BLaER1 treated with 17β-estradiol and CSF1 and Interleukin-3, amounts not matched to agents 10 nM and 100 nM (cell line): ENCODE data around the gene MMD.
"Not testable (repeated sequence)": the region's sequence is repeated elsewhere in the genome, so short reads cannot be mapped to it uniquely, and the experiment has no call there.

Experiments
- H3K27ac ChIP-seq, 11 experiments: shearing (Covaris generic); formaldehyde crosslinking; 2 replicates each; pipeline ENCODE4 v1.8.1; 2022
- H3K27me3 ChIP-seq, 11 experiments: shearing (Covaris generic); formaldehyde crosslinking; 2 replicates each; pipeline ENCODE4 v1.8.1; 2022
- H3K36me3 ChIP-seq, 11 experiments: shearing (Covaris generic); formaldehyde crosslinking; 2 replicates each; pipeline ENCODE4 v1.8.1; 2022
- H3K4me1 ChIP-seq, 10 experiments: shearing (Covaris generic); formaldehyde crosslinking; 2 replicates each; pipeline ENCODE4 v1.8.1; 2022
- H3K4me2 ChIP-seq, 11 experiments: shearing (Covaris generic); formaldehyde crosslinking; 2 replicates each; pipeline ENCODE4 v1.8.1; 2022
- H3K4me3 ChIP-seq, 10 experiments: shearing (Covaris generic); formaldehyde crosslinking; 2 replicates each; pipeline ENCODE4 v1.8.1; 2022
- H3K9ac ChIP-seq, 11 experiments: shearing (Covaris generic); formaldehyde crosslinking; 2 replicates each; pipeline ENCODE4 v1.8.1; 2022
- H3K9me3 ChIP-seq, 11 experiments: shearing (Covaris generic); formaldehyde crosslinking; replicated peaks in 1 of 11; 2 replicates each; pipeline ENCODE4 v1.8.1; 2022
- H4K20me1 ChIP-seq, 11 experiments: shearing (Covaris generic); formaldehyde crosslinking; 2 replicates each; pipeline ENCODE4 v1.8.1; 2022
- Cebpa-rat ChIP-seq, 11 experiments: shearing (Covaris generic); IDR thresholded peaks; 2 replicates each; pipeline ENCODE4 v1.8.1; 2022

Gene MMD, protein sequence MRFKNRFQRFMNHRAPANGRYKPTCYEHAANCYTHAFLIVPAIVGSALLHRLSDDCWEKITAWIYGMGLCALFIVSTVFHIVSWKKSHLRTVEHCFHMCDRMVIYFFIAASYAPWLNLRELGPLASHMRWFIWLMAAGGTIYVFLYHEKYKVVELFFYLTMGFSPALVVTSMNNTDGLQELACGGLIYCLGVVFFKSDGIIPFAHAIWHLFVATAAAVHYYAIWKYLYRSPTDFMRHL

DNA sequence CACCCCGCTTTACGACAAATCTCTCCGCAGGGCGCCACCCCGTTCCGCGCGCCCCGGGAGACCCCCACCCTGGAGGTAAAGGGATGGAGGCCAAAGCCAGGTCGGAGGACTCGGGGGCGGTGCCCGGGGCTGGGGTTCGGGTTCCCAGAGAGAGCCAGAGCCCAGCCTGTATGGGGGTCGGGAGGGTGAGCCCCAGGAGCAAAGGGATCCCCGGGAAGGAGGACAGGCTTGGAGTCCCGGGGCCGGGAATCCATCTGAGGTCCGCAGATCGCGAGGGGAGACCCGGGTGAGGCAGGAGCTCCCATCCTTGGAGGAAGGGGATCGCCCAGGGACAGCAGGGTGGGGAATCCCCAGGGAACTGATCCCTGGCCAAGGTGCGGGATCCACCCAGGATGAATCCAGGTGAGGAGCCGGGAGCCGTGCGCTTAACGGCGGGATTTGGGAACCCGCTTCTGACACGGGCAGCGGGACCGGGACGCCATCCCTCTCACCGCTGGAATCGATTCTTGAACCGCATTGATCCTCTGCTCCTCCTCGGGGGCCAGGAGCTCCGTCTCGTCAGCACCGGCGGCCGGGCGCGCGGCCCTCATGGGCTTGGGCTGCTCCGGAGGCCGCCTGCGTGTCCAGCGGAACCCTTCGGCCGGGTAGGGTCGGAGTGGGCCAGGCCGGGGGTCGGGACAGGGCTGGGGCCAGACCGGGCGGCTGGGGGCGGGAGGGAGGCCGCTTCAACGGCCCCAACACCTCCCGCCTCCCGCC, at the start of gene MMD:
TSS of gene MMD (minus strand) at position 657 of the 756 bp plus-strand sequence. CDS start at position 517, 140 bp downstream.
- TF ChIP-seq Cebpa-rat (IDR thresholded peaks at IDR 0.05), result no peak
- peak within 1 kb of the TSS; percentile 77 to 93 (median 91) for H3K27ac ChIP-seq
- H4K20me1 ChIP-seq, result 0 out of 22 replicates have a peak, but pooled peaks cover 0 to 7% (median 0%) of the 10 kb centered on the region in 11 experiments
- peak within 1 kb of the TSS; percentile 85 to 96 (median 94) for H3K9ac ChIP-seq
- H3K4me1 ChIP-seq, result peaks cover 31 to 52% (median 40%) of the 10 kb centered on the region in 10 experiments
- H3K27me3 ChIP-seq, result no peaks in the 10 kb centered on the region
- H3K4me2 ChIP-seq, result peak within 1 kb of the TSS; percentile 77 to 97 (median 89)
- H3K36me3 ChIP-seq, result peaks cover 0 to 31% (median 16%) of the 10 kb centered on the region in 11 experiments; a peak in 9 of 22 replicates
- peak within 1 kb of the TSS; percentile 86 to 99 (median 98) for H3K4me3 ChIP-seq
- peaks cover 0 to 16% (median 8%) of the 10 kb centered on the region in 11 experiments; a peak in 9 of 22 replicates for H3K9me3 ChIP-seq

DNA sequence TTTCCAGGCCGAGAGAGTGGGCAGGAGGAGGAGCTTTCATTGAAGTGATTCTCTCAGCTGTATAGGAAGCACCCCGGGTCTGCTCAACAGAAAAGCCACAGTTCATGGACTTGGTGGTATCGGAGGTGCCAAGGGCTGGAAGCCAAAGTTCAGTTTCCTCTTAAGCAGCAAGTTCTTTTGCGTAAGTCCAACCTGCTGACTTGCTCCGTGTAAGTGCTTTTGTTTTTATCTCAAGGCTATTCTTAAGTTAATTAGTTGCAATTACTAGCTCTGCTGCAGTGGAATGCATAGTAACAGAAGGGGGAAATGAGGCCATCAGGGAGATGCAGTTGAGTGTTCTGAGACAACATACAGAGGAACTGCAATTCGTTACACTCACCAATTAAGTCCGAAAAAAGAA, 45.0 kb upstream of the MMD start:
- peak overlapping the region; percentile 71 to 86 (median 81) for H3K4me2 ChIP-seq

DNA sequence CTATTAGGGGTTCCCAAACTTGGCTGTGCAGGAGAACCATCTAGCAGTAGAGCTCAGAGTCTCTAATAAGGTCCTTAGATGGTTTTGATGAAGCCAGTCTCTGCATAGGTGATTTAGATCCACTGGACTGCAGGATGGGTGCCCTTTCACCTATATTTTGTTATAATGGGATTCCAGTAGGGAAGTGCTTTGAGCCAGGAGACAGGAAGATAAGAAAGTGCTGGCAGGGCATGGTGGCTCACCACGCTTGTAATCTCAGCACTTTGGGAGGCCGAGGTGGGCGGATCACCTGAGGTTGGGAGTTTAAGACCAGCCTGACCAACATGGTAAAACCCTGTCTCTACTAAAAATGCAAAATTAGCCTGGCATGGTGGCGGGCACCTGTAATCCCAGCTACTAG, 44.1 kb upstream of the MMD start:
- H4K20me1 ChIP-seq, H3K9ac ChIP-seq, H3K27me3 ChIP-seq, H3K27ac ChIP-seq, H3K36me3 ChIP-seq: not testable (repeated sequence)
- Histone ChIP-seq H3K4me1 (peaks cover 31 to 76% (median 45%) of the 10 kb centered on the region in 10 experiments), H3K9me3 (peaks cover 0 to 30% (median 19%) of the 10 kb centered on the region in 11 experiments; a peak in 14 of 22 replicates), H3K4me3 (peak overlapping the region in 1 of 10 experiments; percentile 47; a peak in 1 of 20 replicates), H3K4me2 (peak overlapping the region; percentile 71 to 86 (median 81); a peak in 21 of 22 replicates)

More for the DNA sequence above, 45.0 kb upstream of the MMD start:
- no peaks in the 10 kb centered on the region for H3K36me3 ChIP-seq
- 0 out of 22 replicates have a peak, but pooled peaks of 2 of the 11 experiments have one; percentile 12 to 13 for TF ChIP-seq Cebpa-rat (IDR thresholded peaks at IDR 0.05)
- no peaks in the 10 kb centered on the region for H4K20me1 ChIP-seq
- H3K9ac ChIP-seq, result peak overlapping the region in 9 of 11 experiments; percentile 0 to 51 (median 24); a peak in 14 of 22 replicates
- peak overlapping the region; percentile 2 to 56 (median 44); a peak in 16 of 20 replicates for H3K4me3 ChIP-seq
- H3K4me1 ChIP-seq, result peaks cover 31 to 76% (median 45%) of the 10 kb centered on the region in 10 experiments
- peaks cover 0 to 38% (median 19%) of the 10 kb centered on the region in 11 experiments; a peak in 14 of 22 replicates for H3K9me3 ChIP-seq
- peak overlapping the region in 7 of 11 experiments; percentile 8 to 63 (median 56); a peak in 14 of 22 replicates for H3K27ac ChIP-seq
- no peaks in the 10 kb centered on the region for H3K27me3 ChIP-seq

DNA sequence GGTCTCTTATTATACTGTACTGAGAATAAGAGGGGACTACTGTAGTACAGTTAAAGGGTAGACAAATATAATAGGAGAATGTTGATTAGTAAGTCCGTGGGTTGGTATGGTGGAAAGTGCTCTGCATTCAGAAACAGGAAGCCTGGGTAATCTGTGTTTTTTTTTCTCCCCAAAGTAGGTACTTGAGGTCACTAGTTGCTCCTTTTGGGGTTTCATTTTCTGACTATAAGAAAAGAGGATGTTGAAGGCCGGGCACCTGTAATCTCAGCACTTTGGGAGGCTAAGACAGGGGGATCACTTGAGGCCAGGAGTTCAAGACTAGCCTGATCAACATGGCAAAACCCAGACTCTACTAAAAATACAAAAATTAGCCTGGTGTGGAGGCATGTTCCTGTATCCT, 42.0 kb upstream of the MMD start:
- H3K27ac ChIP-seq, result no peak overlapping the region

DNA sequence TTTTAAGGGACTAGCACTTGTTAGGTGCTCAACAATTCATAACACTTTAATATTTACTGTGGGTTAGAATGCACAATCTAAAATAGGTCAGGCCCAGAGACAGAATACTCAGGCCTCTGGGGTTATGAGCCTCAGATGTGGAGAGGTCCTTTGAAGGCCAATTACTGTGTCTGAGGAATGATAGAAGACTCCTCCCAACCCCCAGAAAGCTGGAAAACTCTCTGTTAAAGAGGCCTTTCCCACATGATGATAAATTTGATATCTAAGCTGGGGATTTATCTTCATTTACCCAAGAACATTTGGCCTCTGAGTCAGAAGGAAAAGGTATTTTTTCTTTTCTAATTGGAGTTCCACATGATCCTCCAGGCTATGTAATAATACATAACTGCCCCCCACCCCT, 41.1 kb upstream of the MMD start:
- H3K36me3 ChIP-seq, result no peaks in the 10 kb centered on the region

More for the DNA sequence above, 42.0 kb upstream of the MMD start:
- Histone ChIP-seq H3K4me3 (no peak overlapping the region), H3K9ac (no peak overlapping the region), H3K4me1 (peaks cover 37 to 64% (median 48%) of the 10 kb centered on the region in 10 experiments), H3K9me3 (peaks cover 0 to 14% (median 9%) of the 10 kb centered on the region in 11 experiments; a peak in 17 of 22 replicates), H3K4me2 (peak overlapping the region; percentile 1 to 55 (median 32); a peak in 15 of 22 replicates), H3K36me3 (no peaks in the 10 kb centered on the region), H4K20me1 (no peaks in the 10 kb centered on the region), H3K27me3 (no peaks in the 10 kb centered on the region)
- TF ChIP-seq Cebpa-rat (IDR thresholded peaks at IDR 0.05), result no peak

DNA sequence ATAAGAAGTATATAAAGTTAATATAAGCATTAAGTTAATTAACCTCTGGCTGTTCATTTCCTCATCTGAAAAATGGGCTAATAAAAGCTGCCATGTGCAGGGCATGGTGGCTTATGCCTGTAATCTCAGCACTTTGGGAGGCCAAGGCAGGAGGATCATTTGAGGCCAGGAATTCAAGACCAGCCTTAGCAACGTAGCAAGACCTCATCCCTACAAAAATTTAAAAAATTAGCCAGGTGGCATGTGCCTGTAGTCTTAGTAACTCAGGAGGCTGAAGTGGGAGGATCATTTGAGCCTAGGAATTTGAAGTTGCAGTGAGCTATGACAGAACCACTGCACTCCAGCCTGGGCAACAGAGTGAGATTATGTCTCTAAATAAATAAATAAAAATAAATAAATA, 40.6 kb upstream of the MMD start:
- H3K27ac ChIP-seq, result no peak overlapping the region
- no peaks in the 10 kb centered on the region for H3K27me3 ChIP-seq
- H3K4me1 ChIP-seq, result peaks cover 29 to 50% (median 44%) of the 10 kb centered on the region in 10 experiments
- H3K4me3 ChIP-seq, result no peak overlapping the region
- H4K20me1 ChIP-seq, result no peaks in the 10 kb centered on the region
- peaks cover 0 to 16% (median 15%) of the 10 kb centered on the region in 11 experiments; a peak in 14 of 22 replicates for H3K9me3 ChIP-seq
- no peaks in the 10 kb centered on the region for H3K36me3 ChIP-seq
- TF ChIP-seq Cebpa-rat (IDR thresholded peaks at IDR 0.05), result no peak
- H3K9ac ChIP-seq, result no peak overlapping the region
- no peak overlapping the region; a peak in 1 of 22 replicates for H3K4me2 ChIP-seq

More for the DNA sequence above, 41.1 kb upstream of the MMD start:
- H3K4me3 ChIP-seq, result no peak overlapping the region
- H3K4me1 ChIP-seq, result peaks cover 34 to 55% (median 48%) of the 10 kb centered on the region in 10 experiments
- H4K20me1 ChIP-seq, result no peaks in the 10 kb centered on the region
- H3K4me2 ChIP-seq, result no peak overlapping the region; a peak in 1 of 22 replicates
- H3K27ac ChIP-seq, result no peak overlapping the region
- no peak overlapping the region for H3K9ac ChIP-seq
- TF ChIP-seq Cebpa-rat (IDR thresholded peaks at IDR 0.05), result no peak
- no peaks in the 10 kb centered on the region for H3K27me3 ChIP-seq
- peaks cover 0 to 14% (median 11%) of the 10 kb centered on the region in 11 experiments; a peak in 15 of 22 replicates for H3K9me3 ChIP-seq

DNA sequence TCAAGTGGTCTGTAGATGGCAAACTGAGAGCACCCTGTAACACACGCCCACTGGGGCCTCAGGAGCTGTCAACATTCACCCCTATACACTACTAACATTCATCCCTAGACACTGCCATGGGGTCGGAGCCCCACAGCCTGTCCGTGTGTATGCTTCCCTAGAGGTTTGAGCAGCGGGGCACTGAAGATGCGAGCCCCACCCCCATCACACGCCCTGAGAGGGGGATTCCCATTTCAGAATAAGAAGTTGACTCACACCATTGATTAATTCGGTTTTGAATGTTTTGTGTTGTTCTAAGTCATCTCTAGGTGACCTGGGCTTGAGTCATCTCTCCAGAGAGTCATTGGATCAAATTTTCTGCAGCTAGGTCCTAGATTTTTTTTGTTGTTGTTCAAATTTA, 37.3 kb upstream of the MMD start:
- peaks cover 8 to 33% (median 16%) of the 10 kb centered on the region in 10 experiments; a peak in 19 of 20 replicates for H3K4me1 ChIP-seq
- peak overlapping the region in 3 of 11 experiments; percentile 16 to 39 (median 35); a peak in 4 of 22 replicates for H3K4me2 ChIP-seq
- H3K9ac ChIP-seq, result no peak overlapping the region
- TF ChIP-seq Cebpa-rat (IDR thresholded peaks at IDR 0.05), result no peak
- no peaks in the 10 kb centered on the region for H4K20me1 ChIP-seq
- no peaks in the 10 kb centered on the region for H3K27me3 ChIP-seq
- no peak overlapping the region for H3K4me3 ChIP-seq
- no peaks in the 10 kb centered on the region for H3K36me3 ChIP-seq
- peaks cover 0 to 20% (median 15%) of the 10 kb centered on the region in 11 experiments; a peak in 15 of 22 replicates for H3K9me3 ChIP-seq
- H3K27ac ChIP-seq, result peak overlapping the region in 1 of 11 experiments; percentile 32; a peak in 1 of 22 replicates

DNA sequence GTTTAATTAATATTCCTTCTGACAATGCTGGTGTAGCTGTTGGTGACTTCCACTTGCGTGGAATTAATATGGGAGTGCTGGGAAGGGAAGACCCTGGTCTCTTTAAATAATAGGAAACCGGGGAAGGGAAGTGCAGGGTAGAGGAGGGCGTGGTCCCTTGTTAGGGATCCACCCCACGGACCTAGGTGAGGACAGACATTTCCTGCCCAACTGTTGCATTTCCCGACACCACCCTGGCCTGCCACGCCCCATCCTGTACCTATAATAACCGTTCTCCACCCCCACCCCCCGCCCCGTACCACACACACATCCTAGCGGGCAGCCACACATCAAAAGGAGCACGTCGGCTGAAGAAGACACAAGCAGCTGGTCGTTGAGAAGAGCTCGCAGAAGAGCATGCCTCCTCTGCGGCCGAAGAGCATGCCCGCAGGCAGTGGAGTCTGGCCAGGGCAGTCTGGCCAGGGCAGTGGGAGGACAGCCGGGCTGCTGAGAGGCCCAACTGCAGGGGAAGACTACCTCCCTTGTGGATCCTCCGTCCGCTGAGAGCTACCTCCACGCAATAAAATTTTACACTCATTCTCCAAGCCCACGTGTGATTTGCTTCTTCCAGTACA, 36.8 kb upstream of the MMD start:
- H3K27me3 ChIP-seq, result no peaks in the 10 kb centered on the region
- no peak overlapping the region for H3K4me3 ChIP-seq
- peak overlapping the region in 5 of 11 experiments; percentile 1 to 39 (median 16); a peak in 4 of 22 replicates for H3K4me2 ChIP-seq
- no peaks in the 10 kb centered on the region for H3K36me3 ChIP-seq
- peak overlapping the region in 1 of 11 experiments; percentile 32; a peak in 1 of 22 replicates for H3K27ac ChIP-seq
- peaks cover 2 to 33% (median 11%) of the 10 kb centered on the region in 10 experiments; a peak in 19 of 20 replicates for H3K4me1 ChIP-seq
- no peaks in the 10 kb centered on the region for H4K20me1 ChIP-seq
- H3K9me3 ChIP-seq, result peaks cover 0 to 20% (median 15%) of the 10 kb centered on the region in 11 experiments; a peak in 15 of 22 replicates
- TF ChIP-seq Cebpa-rat (IDR thresholded peaks at IDR 0.05), result no peak
- H3K9ac ChIP-seq, result no peak overlapping the region
